ENCODE measurements around the gene ASIC5.

- TF ChIP-seq, protein P1, sequence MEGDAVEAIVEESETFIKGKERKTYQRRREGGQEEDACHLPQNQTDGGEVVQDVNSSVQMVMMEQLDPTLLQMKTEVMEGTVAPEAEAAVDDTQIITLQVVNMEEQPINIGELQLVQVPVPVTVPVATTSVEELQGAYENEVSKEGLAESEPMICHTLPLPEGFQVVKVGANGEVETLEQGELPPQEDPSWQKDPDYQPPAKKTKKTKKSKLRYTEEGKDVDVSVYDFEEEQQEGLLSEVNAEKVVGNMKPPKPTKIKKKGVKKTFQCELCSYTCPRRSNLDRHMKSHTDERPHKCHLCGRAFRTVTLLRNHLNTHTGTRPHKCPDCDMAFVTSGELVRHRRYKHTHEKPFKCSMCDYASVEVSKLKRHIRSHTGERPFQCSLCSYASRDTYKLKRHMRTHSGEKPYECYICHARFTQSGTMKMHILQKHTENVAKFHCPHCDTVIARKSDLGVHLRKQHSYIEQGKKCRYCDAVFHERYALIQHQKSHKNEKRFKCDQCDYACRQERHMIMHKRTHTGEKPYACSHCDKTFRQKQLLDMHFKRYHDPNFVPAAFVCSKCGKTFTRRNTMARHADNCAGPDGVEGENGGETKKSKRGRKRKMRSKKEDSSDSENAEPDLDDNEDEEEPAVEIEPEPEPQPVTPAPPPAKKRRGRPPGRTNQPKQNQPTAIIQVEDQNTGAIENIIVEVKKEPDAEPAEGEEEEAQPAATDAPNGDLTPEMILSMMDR (IDR thresholded peaks at IDR 0.05) = no peak
- no peak for TF ChIP-seq POLR2A (IDR thresholded peaks at IDR 0.05)
Measured at GRCh38 chr4:155800685-155801343, 65.3 kb downstream of the ASIC5 start.

Measured in esophagus squamous epithelium (tissue), 4 donors.